ENCODE results near the gene USP15. TPM values are rescaled to one million over a fixed set of nuclear protein-coding genes. Genes with fewer than 3 reads are reported as not detected.
"Not testable (repeated sequence)": the region's sequence is repeated elsewhere in the genome, so short reads cannot be mapped to it uniquely, and the experiment has no call there.

The USP15 gene
- total RNA-seq, 4 donors from 2014 or later: 71.1 to 335 (median 97.0) TPM

DNA sequence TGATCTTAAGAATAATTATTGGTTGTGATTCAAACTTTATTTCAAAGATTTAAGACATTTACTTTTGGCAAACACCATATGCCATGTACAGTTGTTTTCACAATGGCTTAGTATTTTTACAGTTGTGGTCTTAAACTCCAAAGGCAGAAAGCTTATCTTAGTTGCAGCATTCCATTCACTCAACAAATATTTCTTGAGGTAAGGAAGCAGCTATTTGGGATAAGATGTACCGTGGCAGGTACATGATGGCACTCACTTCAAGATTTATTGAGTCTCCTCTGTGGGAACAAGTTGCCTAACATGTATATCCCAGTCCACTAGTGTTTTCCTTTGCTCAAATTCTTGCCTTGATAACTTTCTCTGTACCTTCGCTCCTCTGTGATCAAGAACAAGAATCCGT is 198.4 kb downstream of the USP15 start:
- intact Hi-C loops (cut with DNase I; ENCODE audit: low total_unique reads) (no loop called here), in situ Hi-C loops (cut with MboI; ENCODE audit: low pct_ligation_motif_present in 1 of 4, low pct_unique_long_range_greater_than_20kb in 1 of 4, low sequenced_read_pairs in 3 of 4) (loop anchor here in 1 of 4 donors (25.0 kb wide), 1 partner anchor 196 kb away; the partner anchor contains the start of gene USP15)
- H3K27ac ChIP-seq: no peak overlapping the region
- H3K9me3 ChIP-seq: no peaks in the 10 kb centered on the region
- no peaks in the 10 kb centered on the region for H3K36me3 ChIP-seq
- WGBS, 2 donors (ENCODE audit: low coverage in 1 of 2): 92 to 100% methylated on average over 2 to 3 of the region's 3 CpGs
- TF ChIP-seq POLR2AphosphoS5 (IDR thresholded peaks at IDR 0.05) (no peak), POLR2A (IDR thresholded peaks at IDR 0.05) (no peak), EP300 (IDR thresholded peaks at IDR 0.05; ENCODE audit: low read depth) (no peak)
- TF ChIP-seq, protein P1, sequence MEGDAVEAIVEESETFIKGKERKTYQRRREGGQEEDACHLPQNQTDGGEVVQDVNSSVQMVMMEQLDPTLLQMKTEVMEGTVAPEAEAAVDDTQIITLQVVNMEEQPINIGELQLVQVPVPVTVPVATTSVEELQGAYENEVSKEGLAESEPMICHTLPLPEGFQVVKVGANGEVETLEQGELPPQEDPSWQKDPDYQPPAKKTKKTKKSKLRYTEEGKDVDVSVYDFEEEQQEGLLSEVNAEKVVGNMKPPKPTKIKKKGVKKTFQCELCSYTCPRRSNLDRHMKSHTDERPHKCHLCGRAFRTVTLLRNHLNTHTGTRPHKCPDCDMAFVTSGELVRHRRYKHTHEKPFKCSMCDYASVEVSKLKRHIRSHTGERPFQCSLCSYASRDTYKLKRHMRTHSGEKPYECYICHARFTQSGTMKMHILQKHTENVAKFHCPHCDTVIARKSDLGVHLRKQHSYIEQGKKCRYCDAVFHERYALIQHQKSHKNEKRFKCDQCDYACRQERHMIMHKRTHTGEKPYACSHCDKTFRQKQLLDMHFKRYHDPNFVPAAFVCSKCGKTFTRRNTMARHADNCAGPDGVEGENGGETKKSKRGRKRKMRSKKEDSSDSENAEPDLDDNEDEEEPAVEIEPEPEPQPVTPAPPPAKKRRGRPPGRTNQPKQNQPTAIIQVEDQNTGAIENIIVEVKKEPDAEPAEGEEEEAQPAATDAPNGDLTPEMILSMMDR (IDR thresholded peaks at IDR 0.05): no peak
- no peak for DNase-seq
- H3K27me3 ChIP-seq: no peaks in the 10 kb centered on the region
- H3K4me3 ChIP-seq: no peak overlapping the region
- no peaks in the 10 kb centered on the region for H3K4me1 ChIP-seq

GRCh38 chr12:62459976-62460375 is 199.8 kb downstream of the USP15 start:
- H3K36me3 ChIP-seq: no peaks in the 10 kb centered on the region
- H3K4me3 ChIP-seq: no peak overlapping the region
- in situ Hi-C loops (cut with MboI; ENCODE audit: low pct_ligation_motif_present in 1 of 4, low pct_unique_long_range_greater_than_20kb in 1 of 4, low sequenced_read_pairs in 3 of 4) (loop anchor here in 1 of 4 donors (25.0 kb wide), 1 partner anchor 198 kb away; the partner anchor contains the start of gene USP15), intact Hi-C loops (cut with DNase I; ENCODE audit: low total_unique reads) (no loop called here)
- TF ChIP-seq POLR2AphosphoS5 (IDR thresholded peaks at IDR 0.05): no peak
- no peak for TF ChIP-seq EP300 (IDR thresholded peaks at IDR 0.05; ENCODE audit: low read depth)
- TF ChIP-seq POLR2A (IDR thresholded peaks at IDR 0.05): no peak
- H3K4me1 ChIP-seq: no peaks in the 10 kb centered on the region
- no peak overlapping the region for H3K27ac ChIP-seq
- no peak for DNase-seq
- no peaks in the 10 kb centered on the region for H3K27me3 ChIP-seq
- peaks cover 0 to 4% of the 10 kb centered on the region in 2 donors for H3K9me3 ChIP-seq

- intact Hi-C loops (cut with DNase I; ENCODE audit: low total_unique reads); H3K4me1 ChIP-seq; H3K27ac ChIP-seq; DNase-seq; H3K27me3 ChIP-seq; H3K4me3 ChIP-seq; H3K9me3 ChIP-seq; H3K36me3 ChIP-seq: not testable (repeated sequence)
- in situ Hi-C loops (cut with MboI; ENCODE audit: low pct_ligation_motif_present in 1 of 4, low pct_unique_long_range_greater_than_20kb in 1 of 4, low sequenced_read_pairs in 3 of 4): loop anchor here in 1 of 4 donors (25.0 kb wide), 1 partner anchor 199 kb away; the partner anchor contains the start of gene USP15
- WGBS, 2 donors (ENCODE audit: low coverage in 1 of 2): 93% methylated on average over 32 of the region's 32 CpGs; no CpG with 5 or more reads in 1 of the 2 donors
Measured at GRCh38 chr12:62461171-62461837, 201.1 kb downstream of the USP15 start.

DNA sequence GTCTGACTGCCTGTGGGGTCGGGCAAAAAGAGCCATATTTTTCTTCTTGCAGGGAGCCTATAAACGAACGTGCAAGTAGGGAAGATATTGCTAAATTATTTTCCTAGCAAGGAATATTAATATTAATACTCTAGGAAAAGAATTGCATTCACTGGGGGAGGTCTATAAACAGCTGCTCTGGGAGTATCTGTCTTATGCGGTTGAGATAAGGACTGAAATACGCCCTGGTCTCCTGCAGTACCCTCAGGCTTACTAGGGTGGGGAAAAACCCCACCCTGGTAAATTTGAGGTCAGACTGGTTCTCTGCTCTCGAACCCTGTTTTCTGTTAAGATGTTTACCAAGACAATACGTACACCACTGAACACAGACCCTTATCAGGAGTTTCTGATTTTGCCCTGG is 203.0 kb downstream of the USP15 start:
- DNase-seq; H3K9me3 ChIP-seq; H3K27ac ChIP-seq; H3K4me3 ChIP-seq; H3K36me3 ChIP-seq; H3K27me3 ChIP-seq; intact Hi-C loops (cut with DNase I; ENCODE audit: low total_unique reads): not testable (repeated sequence)
- in situ Hi-C loops (cut with MboI; ENCODE audit: low pct_ligation_motif_present in 1 of 4, low pct_unique_long_range_greater_than_20kb in 1 of 4, low sequenced_read_pairs in 3 of 4): loop anchor here in 1 of 4 donors (25.0 kb wide), 1 partner anchor 201 kb away; the partner anchor contains the start of gene USP15
- 56 to 83% methylated on average over 3 to 7 of the region's 7 CpGs for WGBS, 2 donors (ENCODE audit: low coverage in 1 of 2)
- peaks cover 3 to 15% (median 6%) of the 10 kb centered on the region in 4 donors for H3K4me1 ChIP-seq

Small RNA genes lying within 50 kb of the gene (small RNA-seq; reads per million reads assigned to genes)
- gene RF00017 (0 reads per million in 4 donors), gene RNU6-595P (0 reads per million in 4 donors)

Other genes starting within 250 kb of the USP15 start
- gene MON2, start 206.4 kb downstream of the USP15 start, total RNA-seq: 100 to 1,000 TPM in 3 of 4 donors, 10 to 100 TPM in 1; 94.6 to 157 (median 129) TPM

Measured in transverse colon (tissue), 4 donors.